22Rv1 (cell line): ENCODE results near the gene EPB41.

ENCODE experiments used
- H3K27ac ChIP-seq: fragments of 450-650 bp; 2 replicates; pipeline ENCODE4 v1.5.1; 2017
- CTCF ChIP-seq: fragments of 450-650 bp; IDR thresholded peaks from 2 replicates; pipeline ENCODE4 v1.5.1; 2017; ENCODE audit warnings: mild to moderate bottlenecking
- ZFX ChIP-seq: fragments of 450-650 bp; IDR thresholded peaks from 2 replicates; pipeline ENCODE4 v1.6.1; 2017; ENCODE audit warnings: antibody characterized with exemption, borderline replicate concordance

EPB41 gene

GRCh38 chr1:28915031-28915895 is 894 bp downstream of the EPB41 start:
- peak overlapping the region; percentile 70 for H3K27ac ChIP-seq
- TF ChIP-seq CTCF (no peak), ZFX (no peak)

DNA sequence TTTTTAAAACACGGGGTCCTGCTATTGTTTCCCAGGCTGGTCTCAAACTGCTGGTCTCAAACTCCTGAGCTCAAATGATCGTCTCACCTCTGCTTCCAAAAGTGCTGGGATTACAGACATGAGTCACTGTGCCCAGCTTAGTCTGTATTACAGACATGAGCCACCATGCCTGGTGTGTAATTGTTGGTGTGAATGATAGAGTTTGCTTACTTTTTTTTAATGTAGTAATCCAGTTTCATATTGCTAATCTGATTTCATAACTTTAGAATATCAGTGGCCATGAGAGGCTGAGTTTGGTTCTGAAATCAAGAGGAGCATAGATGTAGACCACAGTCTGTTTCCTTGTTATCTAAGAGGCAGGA is 3.4 kb downstream of the EPB41 start:
- TF ChIP-seq ZFX, result no peak
- no peak for TF ChIP-seq CTCF
- no peak overlapping the region for H3K27ac ChIP-seq

GRCh38 chr1:28921286-28921869 is 7.0 kb downstream of the EPB41 start:
- no peak overlapping the region for H3K27ac ChIP-seq
- no peak for TF ChIP-seq CTCF
- TF ChIP-seq ZFX, result no peak

DNA sequence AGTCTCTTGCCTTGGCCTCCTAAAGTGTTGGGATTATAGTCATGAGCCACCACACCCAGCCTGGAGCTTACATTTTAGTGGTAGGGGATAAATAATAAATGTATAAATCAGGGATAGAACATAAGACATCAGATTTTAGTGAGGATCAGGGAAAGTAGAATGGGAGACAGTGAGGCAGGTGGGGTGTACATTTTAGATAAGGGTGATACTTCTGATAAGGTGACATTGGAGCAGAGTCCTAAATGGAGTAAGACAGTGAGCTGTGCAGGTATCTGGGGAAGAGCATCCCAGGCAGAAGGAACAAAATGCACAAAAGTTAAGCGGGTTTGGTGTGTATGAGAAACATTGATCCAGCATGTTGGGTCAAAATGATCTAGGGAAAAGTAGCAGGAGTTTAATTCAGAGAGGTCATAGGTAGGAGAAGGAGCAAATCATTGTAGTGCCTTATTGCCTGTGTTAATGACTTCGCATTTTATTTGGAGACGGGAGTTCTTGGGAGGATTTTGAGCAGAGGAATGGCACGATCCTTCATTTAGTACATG is 11.1 kb downstream of the EPB41 start:
- TF ChIP-seq CTCF, result no peak
- no peak for TF ChIP-seq ZFX
- H3K27ac ChIP-seq, result no peak overlapping the region

DNA sequence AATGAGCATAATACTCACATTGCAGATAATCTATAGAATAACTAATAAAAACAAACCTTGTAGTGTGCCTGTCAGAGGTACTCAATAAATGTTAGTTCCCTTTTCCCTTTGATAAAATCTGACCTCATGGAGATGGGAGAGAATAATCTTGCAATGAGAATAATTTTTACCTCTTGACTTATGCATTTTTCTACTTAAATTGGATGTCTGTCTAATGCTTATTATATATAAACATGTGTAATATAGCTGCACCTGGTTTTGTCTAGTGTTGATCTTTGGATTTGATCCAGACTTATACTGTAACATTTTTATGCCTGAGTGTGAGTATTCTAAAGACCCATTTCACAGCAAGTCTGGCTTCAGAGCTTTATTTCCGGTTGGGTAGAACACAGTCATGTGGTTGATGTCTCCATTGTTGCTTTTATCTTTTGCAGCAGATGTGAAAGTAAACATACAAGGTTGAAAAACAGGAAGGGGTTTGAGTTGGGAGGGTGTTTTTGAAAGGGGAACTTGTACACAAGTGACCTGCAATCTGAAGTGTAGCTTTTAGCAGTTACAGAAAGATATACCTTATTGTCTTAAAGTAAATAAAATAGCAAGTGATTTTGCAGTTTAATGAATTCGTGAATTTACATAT is 12.4 kb downstream of the EPB41 start:
- H3K27ac ChIP-seq, result no peak overlapping the region
- TF ChIP-seq ZFX (no peak), CTCF (no peak)

GRCh38 chr1:28927266-28927647 is 12.9 kb downstream of the EPB41 start:
- no peak overlapping the region for H3K27ac ChIP-seq
- TF ChIP-seq CTCF, result no peak
- no peak for TF ChIP-seq ZFX
